ENCODE measurements around the gene DUOX2. TPM values are rescaled to one million over a fixed set of nuclear protein-coding genes. Genes with fewer than 3 reads are reported as not detected.
"Not testable (repeated sequence)": the region's sequence is repeated elsewhere in the genome, so short reads cannot be mapped to it uniquely, and the experiment has no call there.

The DUOX2 gene
- total RNA-seq, 2 experiments from 2014 or later, result 0.02 to 0.19 TPM

- ChIA-PET CTCF (interaction anchor here (1.0 to 2.3 kb wide), 2 partner anchors 13 to 58 kb away, joined by 3 to 9 read pairs; no protein-coding TSS in a partner anchor), POLR2A (no interaction called here)
- Mint-ChIP-seq H3K4me3 (no peak overlapping the region), H3K27me3 (peaks cover 18% of the 10 kb centered on the region), H3K27ac (no peak overlapping the region), H3K36me3 (no peaks in the 10 kb centered on the region), H3K9me3 (no peaks in the 10 kb centered on the region), H3K4me1 (ENCODE audit: low read depth) (no peaks in the 10 kb centered on the region)
- no peak for DNase-seq
- intact Hi-C loops (cut with micrococcal nuclease), result no loop called here
These were observed 8.4 kb downstream of the DUOX2 start for GRCh38 chr15:45105586-45105985.

GRCh38 chr15:45104170-45104569, 9.8 kb downstream of the DUOX2 start:
- H3K4me1 Mint-ChIP-seq (ENCODE audit: low read depth); POLR2A ChIA-PET; intact Hi-C loops (cut with micrococcal nuclease); CTCF ChIA-PET; H3K4me3 Mint-ChIP-seq; H3K9me3 Mint-ChIP-seq; H3K36me3 Mint-ChIP-seq; DNase-seq; H3K27ac Mint-ChIP-seq: not testable (repeated sequence)
- peaks cover 10% of the 10 kb centered on the region for H3K27me3 Mint-ChIP-seq

GRCh38 chr15:45102226-45102625, 11.7 kb downstream of the DUOX2 start:
- no peaks in the 10 kb centered on the region for H3K4me1 Mint-ChIP-seq (ENCODE audit: low read depth)
- H3K4me3 Mint-ChIP-seq, result no peak overlapping the region
- H3K36me3 Mint-ChIP-seq, result no peaks in the 10 kb centered on the region
- ChIA-PET CTCF (interaction anchor here (1.5 kb wide), 1 partner anchor 16 kb away, joined by 4 read pairs; no protein-coding TSS in a partner anchor), POLR2A (no interaction called here)
- DNase-seq, result no peak
- no peak overlapping the region for H3K27ac Mint-ChIP-seq
- H3K9me3 Mint-ChIP-seq, result no peaks in the 10 kb centered on the region
- intact Hi-C loops (cut with micrococcal nuclease), result no loop called here
- H3K27me3 Mint-ChIP-seq, result peaks cover 10% of the 10 kb centered on the region

GRCh38 chr15:45101749-45102148, 12.2 kb downstream of the DUOX2 start:
- no peaks in the 10 kb centered on the region for H3K36me3 Mint-ChIP-seq
- POLR2A ChIA-PET, result no interaction called here
- intact Hi-C loops (cut with micrococcal nuclease), result no loop called here
- no peak overlapping the region for H3K4me3 Mint-ChIP-seq
- no peaks in the 10 kb centered on the region for H3K4me1 Mint-ChIP-seq (ENCODE audit: low read depth)
- H3K27ac Mint-ChIP-seq, result no peak overlapping the region
- peaks cover 8% of the 10 kb centered on the region for H3K27me3 Mint-ChIP-seq
- H3K9me3 Mint-ChIP-seq, result no peaks in the 10 kb centered on the region
- no peak for DNase-seq
- CTCF ChIA-PET, result interaction anchor here (1.5 kb wide), 1 partner anchor 16 kb away, joined by 4 read pairs; no protein-coding TSS in a partner anchor

DNA sequence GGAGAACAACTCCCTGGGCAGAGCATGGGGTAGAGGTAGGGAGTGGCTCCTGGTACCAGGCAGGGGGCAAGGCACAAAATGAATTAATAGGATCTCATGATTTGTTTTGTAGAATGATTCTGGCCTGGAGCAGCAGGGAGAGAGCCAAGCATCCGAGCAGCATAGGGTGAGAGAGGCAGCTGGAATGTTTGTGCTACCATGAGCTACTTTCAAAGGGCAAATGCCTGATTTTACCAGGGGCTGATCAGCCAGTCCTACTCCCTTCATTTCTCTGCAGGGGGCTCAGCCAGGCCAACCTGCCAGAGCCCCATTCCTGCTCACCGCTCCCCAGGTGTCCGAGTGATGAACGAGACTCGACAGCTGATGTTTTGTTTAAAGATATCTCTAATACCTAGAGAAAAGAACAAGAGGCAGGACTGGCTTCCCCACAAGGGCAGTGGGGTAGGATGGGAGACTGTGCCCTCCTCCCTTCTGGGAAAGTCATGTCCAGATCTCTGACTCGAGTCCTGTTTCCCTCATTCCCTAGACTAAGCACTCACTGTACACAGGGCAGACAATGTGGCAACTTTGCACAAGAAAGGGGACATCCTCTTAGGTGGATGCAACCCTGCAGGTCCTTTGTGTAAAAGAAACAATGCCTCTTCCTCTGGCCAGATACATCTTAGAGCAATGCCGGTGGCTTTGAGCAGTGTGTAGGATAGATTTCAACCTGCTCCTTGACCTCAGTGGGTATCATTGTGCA, 12.9 kb downstream of the DUOX2 start:
- Mint-ChIP-seq H3K36me3 (no peaks in the 10 kb centered on the region), H3K27ac (no peak overlapping the region)
- CTCF ChIA-PET, result interaction anchor here (1.5 kb wide), 1 partner anchor 17 kb away, joined by 4 read pairs; no protein-coding TSS in a partner anchor

GRCh38 chr15:45099549-45100165, 14.3 kb downstream of the DUOX2 start:
- Mint-ChIP-seq H3K36me3 (no peaks in the 10 kb centered on the region), H3K27me3 (peaks cover 1% of the 10 kb centered on the region), H3K9me3 (no peaks in the 10 kb centered on the region), H3K4me1 (ENCODE audit: low read depth) (no peaks in the 10 kb centered on the region), H3K4me3 (no peak overlapping the region), H3K27ac (no peak overlapping the region)
- no peak for DNase-seq
- ChIA-PET CTCF (interaction anchor here (0.6 kb wide), 1 partner anchor 11 kb away, joined by 3 read pairs; no protein-coding TSS in a partner anchor), POLR2A (no interaction called here)
- intact Hi-C loops (cut with micrococcal nuclease), result no loop called here

More for the DNA sequence above, 12.9 kb downstream of the DUOX2 start:
- no peak for DNase-seq
- intact Hi-C loops (cut with micrococcal nuclease), result no loop called here
- Mint-ChIP-seq H3K27me3 (peaks cover 2% of the 10 kb centered on the region), H3K9me3 (no peaks in the 10 kb centered on the region), H3K4me1 (ENCODE audit: low read depth) (no peaks in the 10 kb centered on the region), H3K4me3 (no peak overlapping the region)
- POLR2A ChIA-PET, result no interaction called here

- Mint-ChIP-seq H3K27me3 (peaks cover 1% of the 10 kb centered on the region), H3K9me3 (no peaks in the 10 kb centered on the region), H3K36me3 (no peaks in the 10 kb centered on the region), H3K4me3 (no peak overlapping the region), H3K27ac (no peak overlapping the region), H3K4me1 (ENCODE audit: low read depth) (no peaks in the 10 kb centered on the region)
- no peak for DNase-seq
- intact Hi-C loops (cut with micrococcal nuclease), result no loop called here
- POLR2A ChIA-PET, result no interaction called here
- CTCF ChIA-PET, result interaction anchor here (2.3 kb wide), 1 partner anchor 20 kb away, joined by 8 read pairs; no protein-coding TSS in a partner anchor
These were observed 16.5 kb downstream of the DUOX2 start for GRCh38 chr15:45097466-45097865.

GRCh38 chr15:45095661-45096060, 18.3 kb downstream of the DUOX2 start:
- no peak overlapping the region for H3K4me3 Mint-ChIP-seq
- POLR2A ChIA-PET, result no interaction called here
- no peaks in the 10 kb centered on the region for H3K4me1 Mint-ChIP-seq (ENCODE audit: low read depth)
- H3K27ac Mint-ChIP-seq, result no peak overlapping the region
- CTCF ChIA-PET, result interaction anchor here (1.9 kb wide), 1 partner anchor 22 kb away, joined by 7 read pairs; no protein-coding TSS in a partner anchor
- H3K36me3 Mint-ChIP-seq, result no peaks in the 10 kb centered on the region
- peaks cover 9% of the 10 kb centered on the region for H3K27me3 Mint-ChIP-seq
- intact Hi-C loops (cut with micrococcal nuclease), result no loop called here
- DNase-seq, result no peak
- H3K9me3 Mint-ChIP-seq, result no peaks in the 10 kb centered on the region

- ChIA-PET POLR2A (no interaction called here), CTCF (interaction anchor here (1.9 kb wide), 1 partner anchor 24 kb away, joined by 7 read pairs; no protein-coding TSS in a partner anchor)
- Mint-ChIP-seq H3K4me3 (no peak overlapping the region), H3K4me1 (ENCODE audit: low read depth) (no peaks in the 10 kb centered on the region), H3K27me3 (peaks cover 14% of the 10 kb centered on the region), H3K27ac (no peak overlapping the region), H3K9me3 (no peaks in the 10 kb centered on the region), H3K36me3 (no peaks in the 10 kb centered on the region)
- DNase-seq, result no peak
- intact Hi-C loops (cut with micrococcal nuclease), result no loop called here
These were observed 19.6 kb downstream of the DUOX2 start for GRCh38 chr15:45094358-45094730.

DNA sequence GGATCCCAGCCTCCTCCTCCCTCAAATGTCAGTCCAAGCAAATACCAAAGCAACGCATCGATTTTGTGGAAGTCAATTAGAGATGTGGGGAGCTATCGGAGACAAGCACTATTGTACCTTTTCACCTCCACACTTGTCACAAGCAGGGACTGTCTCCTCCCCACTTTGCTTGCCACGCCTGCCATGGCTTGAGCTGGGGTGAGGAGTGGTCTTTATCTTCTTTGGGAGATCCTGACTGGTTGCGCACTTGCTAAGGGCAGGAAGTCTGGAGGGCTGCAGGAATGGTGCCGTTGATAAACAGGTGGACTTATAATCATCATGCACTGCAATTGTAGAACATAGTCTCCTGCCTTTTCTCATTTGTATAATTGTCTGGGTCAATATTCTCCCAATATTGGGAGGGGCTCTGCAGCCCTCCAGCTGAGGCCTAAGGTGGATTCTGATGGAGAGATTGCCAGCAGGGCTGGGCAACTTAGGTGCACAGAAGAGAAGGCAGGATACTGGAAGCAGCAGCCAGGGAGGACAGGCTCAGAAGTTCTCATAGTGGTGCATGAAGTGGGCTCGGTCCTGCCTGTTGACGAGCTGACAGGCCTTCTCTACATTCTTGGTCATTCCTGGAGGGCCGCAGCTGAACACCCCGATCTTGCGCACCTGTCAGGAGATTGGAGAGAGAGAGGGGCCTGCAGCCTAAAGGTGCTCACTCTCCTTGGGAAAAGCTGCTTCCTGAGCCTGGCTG, 20.2 kb downstream of the DUOX2 start:
- Mint-ChIP-seq H3K36me3 (no peaks in the 10 kb centered on the region), H3K27ac (no peak overlapping the region), H3K9me3 (no peaks in the 10 kb centered on the region), H3K4me1 (ENCODE audit: low read depth) (no peaks in the 10 kb centered on the region), H3K4me3 (no peak overlapping the region), H3K27me3 (peaks cover 16% of the 10 kb centered on the region)
- POLR2A ChIA-PET, result interaction anchor here (0.6 kb wide), 1 partner anchor 49 kb away, joined by 3 read pairs; no protein-coding TSS in a partner anchor
- DNase-seq, result no peak
- CTCF ChIA-PET, result no interaction called here
- intact Hi-C loops (cut with micrococcal nuclease), result no loop called here

- H3K27ac Mint-ChIP-seq, result no peak overlapping the region
- DNase-seq, result no peak
- no peak overlapping the region for H3K4me3 Mint-ChIP-seq
- POLR2A ChIA-PET, result no interaction called here
- peaks cover 17% of the 10 kb centered on the region for H3K27me3 Mint-ChIP-seq
- H3K9me3 Mint-ChIP-seq, result no peaks in the 10 kb centered on the region
- intact Hi-C loops (cut with micrococcal nuclease), result no loop called here
- H3K4me1 Mint-ChIP-seq (ENCODE audit: low read depth), result no peaks in the 10 kb centered on the region
- CTCF ChIA-PET, result no interaction called here
- no peaks in the 10 kb centered on the region for H3K36me3 Mint-ChIP-seq
These were observed 21.0 kb downstream of the DUOX2 start for GRCh38 chr15:45093013-45093412.

DNA sequence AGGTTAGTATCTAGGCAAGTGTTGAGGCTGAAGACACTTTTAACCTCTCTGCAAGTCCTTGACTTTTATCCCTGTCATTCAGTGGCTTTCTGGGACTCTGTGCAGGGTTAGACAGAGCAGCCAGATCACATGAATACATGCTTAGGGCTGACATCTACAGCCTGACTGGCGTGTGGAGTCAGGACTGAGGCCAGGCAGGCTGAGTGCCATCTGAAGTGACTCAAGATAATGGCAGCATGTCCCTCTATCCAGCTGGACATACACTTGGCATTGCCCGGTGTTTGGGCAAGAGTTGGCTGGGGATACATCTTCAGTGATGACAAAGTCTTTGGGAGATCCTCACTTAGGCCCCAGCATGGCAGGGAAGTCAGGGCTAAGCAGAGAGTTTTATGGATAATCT, 22.4 kb downstream of the DUOX2 start:
- CTCF ChIA-PET, result no interaction called here
- intact Hi-C loops (cut with micrococcal nuclease), result no loop called here
- POLR2A ChIA-PET, result no interaction called here
- Mint-ChIP-seq H3K27me3 (peaks cover 26% of the 10 kb centered on the region), H3K4me3 (no peak overlapping the region), H3K9me3 (no peaks in the 10 kb centered on the region), H3K4me1 (ENCODE audit: low read depth) (no peaks in the 10 kb centered on the region), H3K36me3 (no peaks in the 10 kb centered on the region), H3K27ac (no peak overlapping the region)
- no peak for DNase-seq

All from activated CD4-positive, alpha-beta memory T cell treated with anti-CD3 and anti-CD28 coated beads for 36 hours (primary cell).